SK-N-SH treated with all-trans-retinoic acid at 6 μM for 48 hours (cell line): Measurements from ENCODE around the gene ZFHX3.

Experiments
- ATAC-seq: fragments of 200-7000 bp; cut with Tn5 transposase; 3 replicates; pipeline ENCODE4 v1.9.1; 2020; ENCODE audit warnings: mild to moderate bottlenecking, moderate library complexity
- ARNTL ChIP-seq: fragments of 450-650 bp; formaldehyde crosslinking; IDR thresholded peaks from 2 replicates; pipeline ENCODE4 v1.5.0; 2020; ENCODE audit warnings: low read depth, mild to moderate bottlenecking, moderate library complexity, borderline replicate concordance
- CSDC2 ChIP-seq: fragments of 250-450 bp; sonication (Bioruptor Pico); IDR thresholded peaks from 2 replicates; pipeline ENCODE4 v1.5.0; 2020; ENCODE audit warnings: mild to moderate bottlenecking, moderate library complexity
- ESRRG ChIP-seq: fragments of 250-450 bp; sonication (Bioruptor Pico); IDR thresholded peaks from 2 replicates; pipeline ENCODE4 v1.6.1; 2021; ENCODE audit warnings: mild to moderate bottlenecking
- GLIS3 ChIP-seq: fragments of 250-450 bp; sonication (Bioruptor Pico); IDR thresholded peaks from 2 replicates; pipeline ENCODE4 v1.5.0; 2020; ENCODE audit warnings: mild to moderate bottlenecking, moderate library complexity
- ISL1 ChIP-seq: fragments of 250-450 bp; sonication (Bioruptor Pico); IDR thresholded peaks from 2 replicates; pipeline ENCODE4 v2.1.2; 2022; ENCODE audit warnings: mild to moderate bottlenecking, moderate library complexity
- OSR1 ChIP-seq: fragments of 250-450 bp; sonication (Bioruptor Pico); IDR thresholded peaks from 2 replicates; pipeline ENCODE4 v1.8.0; 2022; ENCODE audit warnings: moderate library complexity, mild to moderate bottlenecking, inconsistent platforms
- PPARA ChIP-seq: fragments of 250-450 bp; sonication (Bioruptor Pico); IDR thresholded peaks from 2 replicates; pipeline ENCODE4 v1.5.0; 2020; ENCODE audit warnings: mild to moderate bottlenecking, borderline replicate concordance
- RARB ChIP-seq: fragments of 250-450 bp; sonication (Bioruptor Pico); IDR thresholded peaks from 2 replicates; pipeline ENCODE4 v1.8.0; 2021; ENCODE audit warnings: mild to moderate bottlenecking, moderate library complexity
- SNAI2 ChIP-seq: fragments of 250-450 bp; sonication (Bioruptor Pico); IDR thresholded peaks from 2 replicates; pipeline ENCODE4 v1.5.0; 2020; ENCODE audit warnings: mild to moderate bottlenecking, moderate library complexity
- TCF4 ChIP-seq: fragments of 250-450 bp; sonication (Bioruptor Pico); IDR thresholded peaks from 2 replicates; pipeline ENCODE4 v1.8.0; 2021; ENCODE audit warnings: mild to moderate bottlenecking, moderate library complexity, borderline replicate concordance
- TOX ChIP-seq: fragments of 250-450 bp; sonication (Bioruptor Pico); IDR thresholded peaks from 2 replicates; pipeline ENCODE4 v1.8.0; 2021; ENCODE audit warnings: mild to moderate bottlenecking, moderate library complexity, borderline replicate concordance
- ZC3H10 ChIP-seq: fragments of 250-450 bp; sonication (Bioruptor Pico); IDR thresholded peaks from 2 replicates; pipeline ENCODE4 v1.5.1; 2021; ENCODE audit warnings: mild to moderate bottlenecking, moderate library complexity
- ZFP3 ChIP-seq: fragments of 250-450 bp; sonication (Bioruptor Pico); IDR thresholded peaks from 2 replicates; pipeline ENCODE4 v1.5.0; 2020; ENCODE audit warnings: mild to moderate bottlenecking, moderate library complexity
- ZFP30 ChIP-seq: fragments of 450-650 bp; formaldehyde crosslinking; IDR thresholded peaks from 2 replicates; pipeline ENCODE4 v1.5.0; 2022; ENCODE audit warnings: mild to moderate bottlenecking, moderate library complexity
- ZNF565 ChIP-seq: fragments of 450-650 bp; formaldehyde crosslinking; conservative IDR thresholded peaks from 2 replicates; pipeline ENCODE4 v1.5.0; 2020; ENCODE audit warnings: low read depth, mild to moderate bottlenecking, moderate library complexity
- ZNF70 ChIP-seq: fragments of 450-650 bp; formaldehyde crosslinking; IDR thresholded peaks from 2 replicates; pipeline ENCODE4 v1.5.0; 2020; ENCODE audit warnings: mild to moderate bottlenecking, moderate library complexity
- ZNF8 ChIP-seq: fragments of 450-650 bp; formaldehyde crosslinking; IDR thresholded peaks from 2 replicates; pipeline ENCODE4 v1.5.0; 2020; ENCODE audit warnings: mild to moderate bottlenecking, moderate library complexity
- TF ChIP-seq, protein P1 (sequence below): fragments of 250-450 bp; sonication (Bioruptor Pico); IDR thresholded peaks from 2 replicates; pipeline ENCODE4 v1.8.0; 2020; ENCODE audit warnings: mild to moderate bottlenecking, moderate library complexity, borderline replicate concordance
- TF ChIP-seq, protein P2 (sequence below): fragments of 250-450 bp; sonication (Bioruptor Pico); IDR thresholded peaks from 2 replicates; pipeline ENCODE4 v1.5.0; 2020; ENCODE audit warnings: mild to moderate bottlenecking, moderate library complexity
- TF ChIP-seq, protein P3 (sequence below): fragments of 250-450 bp; sonication (Bioruptor Pico); IDR thresholded peaks from 2 replicates; pipeline ENCODE4 v1.5.1; 2020; ENCODE audit warnings: low read depth, mild to moderate bottlenecking, moderate library complexity
- TF ChIP-seq, protein P4 (sequence below): fragments of 250-450 bp; sonication (Bioruptor Pico); IDR thresholded peaks from 2 replicates; pipeline ENCODE4 v1.8.0; 2021; ENCODE audit warnings: low read depth, mild to moderate bottlenecking, moderate library complexity, borderline replicate concordance
- TF ChIP-seq, protein P5 (sequence below): fragments of 250-450 bp; sonication (Bioruptor Pico); IDR thresholded peaks from 2 replicates; pipeline ENCODE4 v1.5.1; 2021; ENCODE audit warnings: mild to moderate bottlenecking, moderate library complexity

Gene ZFHX3

DNA sequence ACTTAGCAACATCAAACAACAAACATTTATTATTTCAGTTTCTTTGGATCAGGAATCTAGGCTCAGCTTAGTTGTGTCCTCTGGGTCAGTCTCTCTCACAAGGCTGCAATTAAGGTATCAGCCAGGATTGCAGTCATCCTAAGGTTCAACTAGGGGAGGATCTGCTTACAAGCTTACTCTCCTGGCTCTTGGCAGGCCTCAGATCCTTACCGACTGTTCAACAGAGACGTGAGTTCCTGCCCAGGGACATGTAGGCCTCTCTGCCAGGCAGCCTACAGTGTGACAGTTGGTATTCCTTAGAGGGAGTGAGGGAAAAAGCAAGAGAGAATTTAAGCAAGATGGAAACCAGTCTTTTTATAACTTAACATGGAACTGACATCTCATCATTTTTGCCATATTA is 294.0 kb downstream of the ZFHX3 start:
- ATAC-seq = no peak
- TF ChIP-seq TCF4 (no peak), ZNF70 (no peak), ZC3H10 (CRISPR knock-in tag) (no peak), CSDC2 (CRISPR knock-in tag) (no peak), ZNF565 (no peak), ZNF8 (CRISPR knock-in tag) (no peak), PPARA (CRISPR knock-in tag) (no peak), ESRRG (no peak), TOX (CRISPR knock-in tag) (no peak)
- TF ChIP-seq, protein P1, sequence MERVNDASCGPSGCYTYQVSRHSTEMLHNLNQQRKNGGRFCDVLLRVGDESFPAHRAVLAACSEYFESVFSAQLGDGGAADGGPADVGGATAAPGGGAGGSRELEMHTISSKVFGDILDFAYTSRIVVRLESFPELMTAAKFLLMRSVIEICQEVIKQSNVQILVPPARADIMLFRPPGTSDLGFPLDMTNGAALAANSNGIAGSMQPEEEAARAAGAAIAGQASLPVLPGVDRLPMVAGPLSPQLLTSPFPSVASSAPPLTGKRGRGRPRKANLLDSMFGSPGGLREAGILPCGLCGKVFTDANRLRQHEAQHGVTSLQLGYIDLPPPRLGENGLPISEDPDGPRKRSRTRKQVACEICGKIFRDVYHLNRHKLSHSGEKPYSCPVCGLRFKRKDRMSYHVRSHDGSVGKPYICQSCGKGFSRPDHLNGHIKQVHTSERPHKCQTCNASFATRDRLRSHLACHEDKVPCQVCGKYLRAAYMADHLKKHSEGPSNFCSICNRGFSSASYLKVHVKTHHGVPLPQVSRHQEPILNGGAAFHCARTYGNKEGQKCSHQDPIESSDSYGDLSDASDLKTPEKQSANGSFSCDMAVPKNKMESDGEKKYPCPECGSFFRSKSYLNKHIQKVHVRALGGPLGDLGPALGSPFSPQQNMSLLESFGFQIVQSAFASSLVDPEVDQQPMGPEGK (CRISPR knock-in tag) = no peak
- TF ChIP-seq, protein P2, sequence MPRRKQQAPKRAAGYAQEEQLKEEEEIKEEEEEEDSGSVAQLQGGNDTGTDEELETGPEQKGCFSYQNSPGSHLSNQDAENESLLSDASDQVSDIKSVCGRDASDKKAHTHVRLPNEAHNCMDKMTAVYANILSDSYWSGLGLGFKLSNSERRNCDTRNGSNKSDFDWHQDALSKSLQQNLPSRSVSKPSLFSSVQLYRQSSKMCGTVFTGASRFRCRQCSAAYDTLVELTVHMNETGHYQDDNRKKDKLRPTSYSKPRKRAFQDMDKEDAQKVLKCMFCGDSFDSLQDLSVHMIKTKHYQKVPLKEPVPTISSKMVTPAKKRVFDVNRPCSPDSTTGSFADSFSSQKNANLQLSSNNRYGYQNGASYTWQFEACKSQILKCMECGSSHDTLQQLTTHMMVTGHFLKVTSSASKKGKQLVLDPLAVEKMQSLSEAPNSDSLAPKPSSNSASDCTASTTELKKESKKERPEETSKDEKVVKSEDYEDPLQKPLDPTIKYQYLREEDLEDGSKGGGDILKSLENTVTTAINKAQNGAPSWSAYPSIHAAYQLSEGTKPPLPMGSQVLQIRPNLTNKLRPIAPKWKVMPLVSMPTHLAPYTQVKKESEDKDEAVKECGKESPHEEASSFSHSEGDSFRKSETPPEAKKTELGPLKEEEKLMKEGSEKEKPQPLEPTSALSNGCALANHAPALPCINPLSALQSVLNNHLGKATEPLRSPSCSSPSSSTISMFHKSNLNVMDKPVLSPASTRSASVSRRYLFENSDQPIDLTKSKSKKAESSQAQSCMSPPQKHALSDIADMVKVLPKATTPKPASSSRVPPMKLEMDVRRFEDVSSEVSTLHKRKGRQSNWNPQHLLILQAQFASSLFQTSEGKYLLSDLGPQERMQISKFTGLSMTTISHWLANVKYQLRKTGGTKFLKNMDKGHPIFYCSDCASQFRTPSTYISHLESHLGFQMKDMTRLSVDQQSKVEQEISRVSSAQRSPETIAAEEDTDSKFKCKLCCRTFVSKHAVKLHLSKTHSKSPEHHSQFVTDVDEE (CRISPR knock-in tag) = no peak
- TF ChIP-seq, protein P3, sequence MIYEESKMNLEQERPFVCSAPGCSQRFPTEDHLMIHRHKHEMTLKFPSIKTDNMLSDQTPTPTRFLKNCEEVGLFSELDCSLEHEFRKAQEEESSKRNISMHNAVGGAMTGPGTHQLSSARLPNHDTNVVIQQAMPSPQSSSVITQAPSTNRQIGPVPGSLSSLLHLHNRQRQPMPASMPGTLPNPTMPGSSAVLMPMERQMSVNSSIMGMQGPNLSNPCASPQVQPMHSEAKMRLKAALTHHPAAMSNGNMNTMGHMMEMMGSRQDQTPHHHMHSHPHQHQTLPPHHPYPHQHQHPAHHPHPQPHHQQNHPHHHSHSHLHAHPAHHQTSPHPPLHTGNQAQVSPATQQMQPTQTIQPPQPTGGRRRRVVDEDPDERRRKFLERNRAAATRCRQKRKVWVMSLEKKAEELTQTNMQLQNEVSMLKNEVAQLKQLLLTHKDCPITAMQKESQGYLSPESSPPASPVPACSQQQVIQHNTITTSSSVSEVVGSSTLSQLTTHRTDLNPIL (CRISPR knock-in tag) = no peak

DNA sequence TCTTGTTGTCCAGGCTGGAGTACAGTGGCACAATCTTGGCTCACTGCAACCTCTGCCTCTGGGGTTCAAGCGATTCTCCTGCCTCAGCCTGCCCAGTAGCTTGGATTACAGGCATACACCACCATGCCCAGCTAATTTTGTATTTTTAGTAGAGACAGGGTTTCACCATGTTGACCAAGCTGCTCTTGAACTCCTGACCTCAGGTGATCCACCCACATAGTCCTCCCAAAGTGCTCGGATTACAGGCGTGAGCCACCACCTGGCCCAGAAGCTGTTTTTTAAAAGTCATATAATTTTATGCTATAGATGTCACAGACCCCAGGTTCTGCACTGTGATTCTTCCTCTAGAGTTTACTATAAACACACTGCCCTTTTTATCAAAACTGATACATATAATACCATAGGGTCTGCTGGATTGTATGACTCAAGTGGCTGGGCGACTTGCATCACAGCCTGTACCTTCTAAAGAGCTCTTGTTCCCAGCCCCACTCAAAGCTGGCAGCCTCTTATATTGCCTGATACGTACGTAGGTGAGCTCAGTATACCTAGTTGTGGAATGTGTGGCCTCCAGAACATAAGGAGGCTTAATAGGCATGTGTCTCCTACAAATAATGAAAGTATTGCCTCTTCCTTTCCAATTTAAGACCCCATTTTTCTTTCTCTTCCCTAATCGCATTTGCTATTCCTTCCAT is 295.8 kb downstream of the ZFHX3 start:
- ATAC-seq = no peak
- TF ChIP-seq, protein P2 (CRISPR knock-in tag) = no peak
- TF ChIP-seq PPARA (CRISPR knock-in tag) = no peak
- no peak for TF ChIP-seq ISL1 (CRISPR knock-in tag)
- no peak for TF ChIP-seq RARB (CRISPR knock-in tag)
- TF ChIP-seq, protein P4, sequence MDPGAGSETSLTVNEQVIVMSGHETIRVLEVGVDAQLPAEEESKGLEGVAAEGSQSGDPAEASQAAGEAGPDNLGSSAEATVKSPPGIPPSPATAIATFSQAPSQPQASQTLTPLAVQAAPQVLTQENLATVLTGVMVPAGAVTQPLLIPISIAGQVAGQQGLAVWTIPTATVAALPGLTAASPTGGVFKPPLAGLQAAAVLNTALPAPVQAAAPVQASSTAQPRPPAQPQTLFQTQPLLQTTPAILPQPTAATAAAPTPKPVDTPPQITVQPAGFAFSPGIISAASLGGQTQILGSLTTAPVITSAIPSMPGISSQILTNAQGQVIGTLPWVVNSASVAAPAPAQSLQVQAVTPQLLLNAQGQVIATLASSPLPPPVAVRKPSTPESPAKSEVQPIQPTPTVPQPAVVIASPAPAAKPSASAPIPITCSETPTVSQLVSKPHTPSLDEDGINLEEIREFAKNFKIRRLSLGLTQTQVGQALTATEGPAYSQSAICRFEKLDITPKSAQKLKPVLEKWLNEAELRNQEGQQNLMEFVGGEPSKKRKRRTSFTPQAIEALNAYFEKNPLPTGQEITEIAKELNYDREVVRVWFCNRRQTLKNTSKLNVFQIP (CRISPR knock-in tag) = no peak
- no peak for TF ChIP-seq SNAI2
- no peak for TF ChIP-seq OSR1
- TF ChIP-seq, protein P1 (CRISPR knock-in tag) = no peak
- no peak for TF ChIP-seq ARNTL (CRISPR knock-in tag)
- TF ChIP-seq, protein P3 (CRISPR knock-in tag) = no peak
- TF ChIP-seq, protein P5, sequence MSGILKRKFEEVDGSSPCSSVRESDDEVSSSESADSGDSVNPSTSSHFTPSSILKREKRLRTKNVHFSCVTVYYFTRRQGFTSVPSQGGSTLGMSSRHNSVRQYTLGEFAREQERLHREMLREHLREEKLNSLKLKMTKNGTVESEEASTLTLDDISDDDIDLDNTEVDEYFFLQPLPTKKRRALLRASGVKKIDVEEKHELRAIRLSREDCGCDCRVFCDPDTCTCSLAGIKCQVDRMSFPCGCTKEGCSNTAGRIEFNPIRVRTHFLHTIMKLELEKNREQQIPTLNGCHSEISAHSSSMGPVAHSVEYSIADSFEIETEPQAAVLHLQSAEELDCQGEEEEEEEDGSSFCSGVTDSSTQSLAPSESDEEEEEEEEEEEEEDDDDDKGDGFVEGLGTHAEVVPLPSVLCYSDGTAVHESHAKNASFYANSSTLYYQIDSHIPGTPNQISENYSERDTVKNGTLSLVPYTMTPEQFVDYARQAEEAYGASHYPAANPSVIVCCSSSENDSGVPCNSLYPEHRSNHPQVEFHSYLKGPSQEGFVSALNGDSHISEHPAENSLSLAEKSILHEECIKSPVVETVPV (CRISPR knock-in tag) = no peak
- no peak for TF ChIP-seq ZNF565
- TF ChIP-seq ZNF8 (CRISPR knock-in tag) = no peak
- no peak for TF ChIP-seq ZFP3 (CRISPR knock-in tag)
- no peak for TF ChIP-seq ZNF70
- TF ChIP-seq ESRRG = no peak
- TF ChIP-seq ZFP30 (CRISPR knock-in tag) = no peak
- TF ChIP-seq CSDC2 (CRISPR knock-in tag) = no peak
- no peak for TF ChIP-seq GLIS3 (CRISPR knock-in tag)
